ENCODE data around the gene TGFBRAP1. TPM values are rescaled to one million over a fixed set of nuclear protein-coding genes. Genes with fewer than 3 reads are reported as not detected.
"Not testable (repeated sequence)": the region's sequence is repeated elsewhere in the genome, so short reads cannot be mapped to it uniquely, and the experiment has no call there.

Gene TGFBRAP1
- total RNA-seq, 1 donor from 2014 or later, result 24.1 TPM

- Histone ChIP-seq H3K36me3 (ENCODE audit: control insufficient read depth, insufficient read depth, low read length) (no peaks in the 10 kb centered on the region), H3K27me3 (ENCODE audit: control insufficient read depth, insufficient read depth, low read length) (no peaks in the 10 kb centered on the region), H3K4me3 (ENCODE audit: low read depth, low read length) (no peak overlapping the region)
- no peak for DNase-seq (ENCODE audit: low read depth)
- TF ChIP-seq CTCF (IDR thresholded peaks at IDR 0.05; ENCODE audit: insufficient read depth, low read length, poor library complexity, severe bottlenecking), result no peak
Measured at GRCh38 chr2:105252271-105252670, 77.3 kb downstream of the TGFBRAP1 start.

DNA sequence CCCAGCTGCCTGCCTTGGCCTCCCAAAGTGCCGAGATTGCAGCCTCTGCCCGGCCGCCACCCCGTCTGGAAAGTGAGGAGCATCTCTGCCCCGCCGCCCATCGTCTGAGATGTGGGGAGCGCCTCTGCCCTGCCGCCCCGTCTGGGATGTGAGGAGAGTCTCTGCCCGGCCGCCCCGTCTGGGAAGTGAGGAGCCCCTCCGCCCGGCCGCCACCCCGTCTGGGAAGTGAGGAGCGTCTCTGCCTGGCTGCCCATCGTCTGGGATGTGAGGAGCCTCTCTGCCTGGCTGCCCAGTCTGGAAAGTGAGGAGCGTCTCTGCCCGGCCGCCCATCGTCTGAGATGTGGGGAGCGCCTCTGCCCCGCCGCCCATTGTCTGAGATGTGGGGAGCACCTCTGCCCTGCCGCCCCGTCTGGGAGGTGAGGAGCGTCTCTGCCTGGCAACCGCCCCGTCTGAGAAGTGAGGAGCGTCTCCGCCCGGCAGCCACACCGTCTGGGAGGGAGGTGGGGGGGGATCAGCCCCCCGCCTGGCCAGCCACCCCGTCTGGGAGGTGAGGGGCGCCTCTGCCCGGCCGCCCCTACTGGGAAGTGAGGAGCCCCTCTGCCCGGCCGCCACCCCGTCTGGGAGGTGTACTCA, 78.4 kb downstream of the TGFBRAP1 start:
- H3K4me3 ChIP-seq (ENCODE audit: low read depth, low read length); H3K27me3 ChIP-seq (ENCODE audit: control insufficient read depth, insufficient read depth, low read length); H3K36me3 ChIP-seq (ENCODE audit: control insufficient read depth, insufficient read depth, low read length); DNase-seq (ENCODE audit: low read depth): not testable (repeated sequence)

GRCh38 chr2:105249891-105250290, 79.6 kb downstream of the TGFBRAP1 start:
- Histone ChIP-seq H3K4me3 (ENCODE audit: low read depth, low read length) (no peak overlapping the region), H3K36me3 (ENCODE audit: control insufficient read depth, insufficient read depth, low read length) (no peaks in the 10 kb centered on the region), H3K27me3 (ENCODE audit: control insufficient read depth, insufficient read depth, low read length) (no peaks in the 10 kb centered on the region)
- no peak for TF ChIP-seq CTCF (IDR thresholded peaks at IDR 0.05; ENCODE audit: insufficient read depth, low read length, poor library complexity, severe bottlenecking)
- no peak for DNase-seq (ENCODE audit: low read depth)

DNA sequence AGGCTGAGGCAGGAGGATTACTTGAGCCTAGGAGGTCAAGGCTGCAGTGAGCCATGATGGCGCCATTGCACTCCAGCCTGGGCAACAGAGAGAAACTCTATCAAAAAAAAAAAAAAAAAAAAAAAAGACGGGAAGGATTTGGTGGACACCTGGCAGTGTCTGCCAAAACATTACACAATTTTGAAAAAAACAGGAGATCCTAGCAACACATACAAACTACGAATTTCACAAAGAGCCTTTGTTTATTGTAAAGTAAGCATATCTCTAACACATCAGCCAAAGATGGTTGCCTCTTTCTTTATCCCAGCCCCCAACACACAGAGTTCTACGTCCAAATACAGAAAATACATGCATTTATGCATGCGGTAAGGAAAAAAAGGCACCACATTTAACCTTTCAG, 80.4 kb downstream of the TGFBRAP1 start:
- TF ChIP-seq CTCF (IDR thresholded peaks at IDR 0.05; ENCODE audit: insufficient read depth, low read length, poor library complexity, severe bottlenecking), result no peak
- Histone ChIP-seq H3K36me3 (ENCODE audit: control insufficient read depth, insufficient read depth, low read length) (no peaks in the 10 kb centered on the region), H3K27me3 (ENCODE audit: control insufficient read depth, insufficient read depth, low read length) (no peaks in the 10 kb centered on the region), H3K4me3 (ENCODE audit: low read depth, low read length) (no peak overlapping the region)
- no peak for DNase-seq (ENCODE audit: low read depth)

- TF ChIP-seq CTCF (IDR thresholded peaks at IDR 0.05; ENCODE audit: insufficient read depth, low read length, poor library complexity, severe bottlenecking), result no peak
- H3K27me3 ChIP-seq (ENCODE audit: control insufficient read depth, insufficient read depth, low read length), result no peaks in the 10 kb centered on the region
- no peak for DNase-seq (ENCODE audit: low read depth)
- H3K4me3 ChIP-seq (ENCODE audit: low read depth, low read length), result no peak overlapping the region
- no peaks in the 10 kb centered on the region for H3K36me3 ChIP-seq (ENCODE audit: control insufficient read depth, insufficient read depth, low read length)
Measured at GRCh38 chr2:105248316-105249070, 81.0 kb downstream of the TGFBRAP1 start.

DNA sequence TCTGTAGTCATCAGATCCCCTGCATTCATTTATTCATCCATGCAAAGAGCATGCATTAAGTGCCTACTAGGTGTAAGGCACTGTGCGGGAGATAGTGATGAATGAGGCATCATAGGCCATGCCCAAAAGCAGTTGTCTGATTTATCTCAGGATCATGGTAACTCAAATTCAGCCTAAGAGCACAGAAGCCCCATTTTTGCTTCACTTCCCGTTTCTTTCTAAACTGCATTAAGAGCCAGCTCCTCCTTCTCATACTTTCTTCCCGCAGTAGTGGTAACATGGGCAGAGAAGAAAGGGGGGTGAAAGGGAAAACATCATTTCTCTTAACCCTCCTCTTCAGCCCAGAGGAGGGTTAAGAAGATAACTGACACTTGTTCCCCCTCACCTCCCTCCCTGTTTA, 85.1 kb downstream of the TGFBRAP1 start:
- H3K4me3 ChIP-seq (ENCODE audit: low read depth, low read length), result no peak overlapping the region
- no peaks in the 10 kb centered on the region for H3K36me3 ChIP-seq (ENCODE audit: control insufficient read depth, insufficient read depth, low read length)
- DNase-seq (ENCODE audit: low read depth), result no peak
- TF ChIP-seq CTCF (IDR thresholded peaks at IDR 0.05; ENCODE audit: insufficient read depth, low read length, poor library complexity, severe bottlenecking), result no peak
- H3K27me3 ChIP-seq (ENCODE audit: control insufficient read depth, insufficient read depth, low read length), result no peaks in the 10 kb centered on the region

All from kidney epithelial cell (primary cell).